ENCODE results near the gene SPSB2.

GRCh38 chr12:6903722-6904121 is 30.6 kb upstream of the SPSB2 start:
- TF ChIP-seq CTCF (IDR thresholded peaks at IDR 0.05) (no peak), POLR2A (IDR thresholded peaks at IDR 0.05) (no peak), POLR2AphosphoS5 (IDR thresholded peaks at IDR 0.05) (no peak)

Data from breast epithelium (tissue), 3 donors.